GM10266 (cell line): ENCODE results near the gene ALG9.

Experiments
- DNase-seq: peaks from one replicate; pipeline ENCODE4 v3.0.0; 2012; ENCODE audit errors: extremely low spot score
- TF ChIP-seq, protein P1 (sequence below): IDR thresholded peaks from 2 replicates; pipeline ENCODE4 v1.5.1; 2012; ENCODE audit warnings: mild to moderate bottlenecking, low read depth; ENCODE audit not compliant: control insufficient read depth, insufficient read depth; ENCODE audit errors: missing control alignments

The ALG9 gene

DNA sequence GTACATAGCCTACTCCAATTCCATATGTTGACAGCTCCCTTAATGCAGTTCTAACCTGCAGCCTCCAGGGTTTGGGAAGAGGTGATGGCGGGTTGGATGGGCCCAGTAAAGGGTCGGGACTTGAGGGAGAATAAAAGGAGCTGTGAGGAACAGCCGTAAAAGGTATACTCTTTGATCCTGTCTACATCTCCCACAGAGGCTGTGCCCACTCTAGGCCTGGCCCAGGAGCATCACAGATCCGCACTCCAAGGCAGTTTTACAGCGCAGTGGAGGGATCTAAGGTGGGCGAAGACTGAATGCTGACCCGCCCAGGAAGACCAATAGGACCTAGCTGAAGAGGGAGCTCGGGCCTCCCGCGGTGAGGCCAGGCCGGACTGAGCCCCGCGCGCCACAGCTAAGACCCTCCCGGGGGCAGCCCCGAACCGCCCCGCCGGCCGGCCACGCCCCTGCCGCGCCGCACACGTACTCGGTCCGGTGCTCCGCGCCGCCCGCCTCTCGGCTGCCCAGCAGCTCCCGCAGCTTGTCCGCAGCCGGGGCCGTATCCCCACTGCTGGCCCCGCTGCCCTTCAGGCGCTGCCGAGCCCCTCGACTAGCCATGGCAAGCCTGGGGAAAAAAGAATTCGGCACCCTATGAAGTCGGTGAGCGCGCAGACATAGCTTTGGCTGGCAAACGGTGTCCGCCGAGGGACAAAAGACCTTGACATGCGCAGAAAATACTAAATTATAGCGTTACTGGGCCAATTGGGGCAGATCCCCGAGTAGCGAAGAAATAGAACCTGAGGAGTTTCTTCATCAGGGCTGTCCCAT lies at the start of gene ALG9:
Gene ALG9, minus strand, starts transcription at position 696 of the 807 bp plus-strand sequence. Its CDS starts 99 bp downstream, at position 597.
- peak; percentile 88 for DNase-seq
- TF ChIP-seq, protein P1, sequence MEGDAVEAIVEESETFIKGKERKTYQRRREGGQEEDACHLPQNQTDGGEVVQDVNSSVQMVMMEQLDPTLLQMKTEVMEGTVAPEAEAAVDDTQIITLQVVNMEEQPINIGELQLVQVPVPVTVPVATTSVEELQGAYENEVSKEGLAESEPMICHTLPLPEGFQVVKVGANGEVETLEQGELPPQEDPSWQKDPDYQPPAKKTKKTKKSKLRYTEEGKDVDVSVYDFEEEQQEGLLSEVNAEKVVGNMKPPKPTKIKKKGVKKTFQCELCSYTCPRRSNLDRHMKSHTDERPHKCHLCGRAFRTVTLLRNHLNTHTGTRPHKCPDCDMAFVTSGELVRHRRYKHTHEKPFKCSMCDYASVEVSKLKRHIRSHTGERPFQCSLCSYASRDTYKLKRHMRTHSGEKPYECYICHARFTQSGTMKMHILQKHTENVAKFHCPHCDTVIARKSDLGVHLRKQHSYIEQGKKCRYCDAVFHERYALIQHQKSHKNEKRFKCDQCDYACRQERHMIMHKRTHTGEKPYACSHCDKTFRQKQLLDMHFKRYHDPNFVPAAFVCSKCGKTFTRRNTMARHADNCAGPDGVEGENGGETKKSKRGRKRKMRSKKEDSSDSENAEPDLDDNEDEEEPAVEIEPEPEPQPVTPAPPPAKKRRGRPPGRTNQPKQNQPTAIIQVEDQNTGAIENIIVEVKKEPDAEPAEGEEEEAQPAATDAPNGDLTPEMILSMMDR, result no peak

- TF ChIP-seq, protein P1, result no peak
- DNase-seq, result no peak
Measured at GRCh38 chr11:111920908-111921307, 49.5 kb upstream of the ALG9 start.

DNA sequence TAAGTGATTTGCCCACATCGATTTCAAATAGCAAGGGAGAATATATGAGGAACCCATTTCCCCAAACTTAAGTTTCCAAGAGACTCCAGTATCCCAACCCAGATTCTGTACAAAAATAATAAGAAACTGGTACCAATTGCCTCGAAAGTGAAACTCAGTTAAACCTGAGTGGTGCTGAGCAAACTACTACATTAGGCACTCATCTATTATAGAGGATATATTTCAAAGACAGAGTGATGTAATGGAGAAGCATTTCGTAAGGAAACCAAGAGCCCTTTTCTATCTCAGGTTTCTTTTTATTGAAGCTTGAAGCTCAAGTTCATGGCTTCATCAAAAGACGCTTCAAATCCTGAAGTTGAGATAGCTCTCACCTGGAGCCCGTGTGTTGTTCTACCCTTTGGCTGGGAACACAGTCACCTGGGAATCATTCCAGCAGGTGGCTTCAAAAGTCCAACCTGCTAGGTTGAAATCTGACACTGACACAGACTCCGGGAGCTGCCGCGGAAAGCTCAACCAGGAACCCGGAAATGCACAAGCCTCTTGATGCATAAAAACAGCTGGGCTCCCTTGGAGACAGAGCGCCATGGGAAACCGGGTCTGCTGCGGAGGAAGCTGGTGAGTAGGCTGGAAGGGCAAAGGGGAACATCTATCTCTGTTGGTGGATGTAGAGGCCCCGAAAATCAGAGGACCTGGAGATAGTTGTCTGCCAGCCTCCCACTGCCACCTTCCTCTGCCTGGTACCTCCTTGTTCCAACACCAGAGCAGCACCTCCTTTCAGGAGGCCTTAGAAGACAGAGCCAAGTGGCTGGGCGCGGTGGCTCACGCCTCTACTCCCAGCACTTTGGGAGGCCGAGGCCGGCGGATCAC lies 47.2 kb upstream of the ALG9 start, which contains the start of gene C11orf52:
Gene C11orf52, plus strand, starts transcription at position 524 of the 867 bp plus-strand sequence. Its CDS starts 60 bp downstream, at position 584.
- TF ChIP-seq, protein P1, result no peak
- DNase-seq, result no peak

DNA sequence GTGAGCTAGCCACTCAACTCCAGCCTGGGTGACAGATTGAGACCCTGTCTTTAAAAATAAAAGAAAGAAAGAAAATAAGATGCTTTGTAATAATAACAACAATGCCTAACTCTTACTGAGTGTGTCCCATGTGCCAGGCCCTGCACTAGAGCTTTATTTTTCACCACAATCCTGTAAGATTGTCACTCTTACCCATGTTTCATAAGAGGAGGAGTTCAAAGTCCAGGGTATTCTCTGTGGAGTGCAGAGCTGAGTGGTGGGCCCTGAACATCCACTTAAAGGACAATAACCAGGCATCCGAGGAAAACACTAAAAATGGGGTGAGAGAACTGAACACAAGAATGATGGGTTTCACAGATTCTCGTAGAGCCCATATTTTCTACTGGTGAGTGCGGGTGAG lies 46.4 kb upstream of the ALG9 start:
- DNase-seq, result no peak
- TF ChIP-seq, protein P1, result no peak

- DNase-seq, result no peak
- TF ChIP-seq, protein P1, result no peak
Measured at GRCh38 chr11:111917312-111917711, 45.9 kb upstream of the ALG9 start.

DNA sequence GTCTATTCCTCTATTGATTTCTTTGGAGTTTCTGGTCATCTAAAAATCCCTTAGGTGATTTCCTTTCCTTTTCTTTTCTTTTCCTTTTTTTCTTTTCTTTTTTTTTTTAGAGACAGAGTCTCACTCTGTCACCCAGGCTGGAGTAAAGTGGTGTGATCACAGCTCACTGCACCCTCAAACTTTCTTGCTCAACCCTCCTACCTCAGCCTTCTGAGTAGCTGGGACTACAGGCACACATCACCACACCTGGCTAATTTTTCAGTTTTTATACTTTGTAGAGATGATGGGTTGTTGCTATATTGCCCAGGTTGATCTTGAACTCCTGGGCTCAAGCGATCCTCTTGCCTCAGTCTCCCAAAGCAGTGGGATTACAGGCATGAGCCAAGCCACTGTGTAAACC lies 45.4 kb upstream of the ALG9 start:
- no peak for DNase-seq
- TF ChIP-seq, protein P1, result no peak
